WERI-Rb-1 (cell line): Measurements from ENCODE around the gene EIF5B.

Experiments
- DNase-seq: peaks from one replicate; pipeline ENCODE4 v3.0.0-alpha.2; 2020
- H3K27ac ChIP-seq: fragments of 250-450 bp; sonication (Bioruptor Pico); 2 replicates; pipeline ENCODE4 v1.5.1; 2020; ENCODE audit warnings: mild to moderate bottlenecking, moderate library complexity
- H3K27me3 ChIP-seq: fragments of 250-450 bp; sonication (Bioruptor Pico); 2 replicates; pipeline ENCODE4 v1.5.1; 2021; ENCODE audit warnings: mild to moderate bottlenecking, low read depth, moderate library complexity; ENCODE audit not compliant: insufficient read depth, severe bottlenecking
- H3K36me3 ChIP-seq: fragments of 250-450 bp; sonication (Bioruptor Pico); 2 replicates; pipeline ENCODE4 v1.5.1; 2020; ENCODE audit warnings: mild to moderate bottlenecking, moderate library complexity
- H3K4me3 ChIP-seq: 2 replicates; pipeline ENCODE4 v1.5.1; 2011; ENCODE audit warnings: low read depth, mild to moderate bottlenecking, control low read depth, low read length
- H3K9me3 ChIP-seq: fragments of 250-450 bp; sonication (Bioruptor Pico); 2 replicates; pipeline ENCODE4 v1.5.1; 2021; ENCODE audit warnings: mild to moderate bottlenecking, moderate library complexity; ENCODE audit not compliant: severe bottlenecking
- TF ChIP-seq, protein P1 (sequence below): IDR thresholded peaks from 2 replicates; pipeline ENCODE4 v1.5.1; 2011; ENCODE audit warnings: low read depth, mild to moderate bottlenecking, control low read depth, inconsistent platforms, low read length

EIF5B gene

GRCh38 chr2:99445065-99445464, 107.9 kb downstream of the EIF5B start:
- no peaks in the 10 kb centered on the region for H3K27me3 ChIP-seq
- TF ChIP-seq, protein P1, sequence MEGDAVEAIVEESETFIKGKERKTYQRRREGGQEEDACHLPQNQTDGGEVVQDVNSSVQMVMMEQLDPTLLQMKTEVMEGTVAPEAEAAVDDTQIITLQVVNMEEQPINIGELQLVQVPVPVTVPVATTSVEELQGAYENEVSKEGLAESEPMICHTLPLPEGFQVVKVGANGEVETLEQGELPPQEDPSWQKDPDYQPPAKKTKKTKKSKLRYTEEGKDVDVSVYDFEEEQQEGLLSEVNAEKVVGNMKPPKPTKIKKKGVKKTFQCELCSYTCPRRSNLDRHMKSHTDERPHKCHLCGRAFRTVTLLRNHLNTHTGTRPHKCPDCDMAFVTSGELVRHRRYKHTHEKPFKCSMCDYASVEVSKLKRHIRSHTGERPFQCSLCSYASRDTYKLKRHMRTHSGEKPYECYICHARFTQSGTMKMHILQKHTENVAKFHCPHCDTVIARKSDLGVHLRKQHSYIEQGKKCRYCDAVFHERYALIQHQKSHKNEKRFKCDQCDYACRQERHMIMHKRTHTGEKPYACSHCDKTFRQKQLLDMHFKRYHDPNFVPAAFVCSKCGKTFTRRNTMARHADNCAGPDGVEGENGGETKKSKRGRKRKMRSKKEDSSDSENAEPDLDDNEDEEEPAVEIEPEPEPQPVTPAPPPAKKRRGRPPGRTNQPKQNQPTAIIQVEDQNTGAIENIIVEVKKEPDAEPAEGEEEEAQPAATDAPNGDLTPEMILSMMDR = no peak
- DNase-seq = no peak
- H3K9me3 ChIP-seq = no peaks in the 10 kb centered on the region
- H3K36me3 ChIP-seq = peaks cover 27% of the 10 kb centered on the region
- H3K4me3 ChIP-seq = no peak overlapping the region
- H3K27ac ChIP-seq = no peak overlapping the region

DNA sequence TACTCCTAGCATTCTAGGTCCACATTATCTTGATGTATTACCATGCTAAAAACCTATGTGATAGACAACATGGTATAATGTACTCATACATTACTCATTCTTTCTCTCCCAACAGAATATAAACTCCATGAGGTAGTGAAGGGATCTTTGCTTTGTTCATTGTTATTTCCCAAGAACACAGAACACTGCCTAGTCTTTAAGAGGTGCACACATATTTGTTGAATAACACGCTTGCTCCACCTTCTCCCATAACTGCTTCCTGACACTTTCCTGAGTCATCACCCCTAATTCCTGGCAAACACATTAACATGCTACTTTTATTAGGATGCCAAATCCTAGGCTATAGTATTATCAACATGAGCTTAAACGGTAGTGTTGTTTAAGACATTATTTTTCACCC, 111.4 kb downstream of the EIF5B start:
- no peak for DNase-seq
- no peaks in the 10 kb centered on the region for H3K27me3 ChIP-seq
- H3K36me3 ChIP-seq = peaks cover 23% of the 10 kb centered on the region
- H3K27ac ChIP-seq = no peak overlapping the region
- no peak overlapping the region for H3K4me3 ChIP-seq
- TF ChIP-seq, protein P1 = no peak
- no peaks in the 10 kb centered on the region for H3K9me3 ChIP-seq

GRCh38 chr2:99450199-99450598, 113.0 kb downstream of the EIF5B start:
- Histone ChIP-seq H3K27ac (no peak overlapping the region), H3K9me3 (no peaks in the 10 kb centered on the region), H3K27me3 (no peaks in the 10 kb centered on the region), H3K36me3 (peaks cover 33% of the 10 kb centered on the region), H3K4me3 (no peak overlapping the region)
- DNase-seq = no peak
- TF ChIP-seq, protein P1 = no peak
